Transverse colon (tissue), 4 donors: ENCODE data around the gene BTK.

Source experiments
- CTCF ChIP-seq, 5 experiments: fragments of 200-600 bp in 3 of 5; fragments of 450-650 bp in 2 of 5; sonication (generic) in 3 of 5; IDR thresholded peaks; 1 replicate in 2 of 5; 2 replicates in 3 of 5; pipeline ENCODE4 v1.5.1; 2016 to 2017; ENCODE audit warnings: antibody characterized with exemption in 5 of 5, inconsistent platforms in 3 of 5, mild to moderate bottlenecking in 2 of 5, moderate library complexity in 1 of 5
- EP300 ChIP-seq: sonication (generic); formaldehyde crosslinking; IDR thresholded peaks from one replicate; pipeline ENCODE4 v1.6.1; 2017; ENCODE audit warnings: antibody characterized with exemption, low read depth
- POLR2A ChIP-seq: fragments of 450-650 bp; IDR thresholded peaks from one replicate; pipeline ENCODE4 v1.6.1; 2016; ENCODE audit warnings: antibody characterized with exemption, mild to moderate bottlenecking, moderate library complexity
- POLR2AphosphoS5 ChIP-seq, 3 donors: sonication (generic); formaldehyde crosslinking; IDR thresholded peaks; one replicate each; pipeline ENCODE4 v1.6.1; 2016; ENCODE audit warnings: antibody characterized with exemption in 3 of 3

- TF ChIP-seq CTCF (IDR thresholded peaks at IDR 0.05) (no peak), POLR2A (no peak), POLR2AphosphoS5 (IDR thresholded peaks at IDR 0.05) (no peak), EP300 (no peak)
Observed at GRCh38 chrX:101377547-101377946, 8.4 kb downstream of the BTK start.
